H1 (cell line): ENCODE data around the gene TELO2. TPM values are rescaled to one million over a fixed set of nuclear protein-coding genes. Genes with fewer than 3 reads are reported as not detected.
A peak's percentile ranks its signal among the peaks of the same experiment; 100 is the strongest.

Experiments
- ASH2L ChIP-seq: fragments of 200-600, 300-600 bp; sonication (generic); IDR thresholded peaks from one replicate; pipeline ENCODE4 v1.7.1; 2017; ENCODE audit warnings: low read length
- BACH1 ChIP-seq: IDR thresholded peaks from 2 replicates; pipeline ENCODE4 v1.6.1; 2012; ENCODE audit warnings: low read length, improper control_type of control experiment
- BCL11A ChIP-seq, 2 experiments: IDR thresholded peaks; one replicate each; pipeline ENCODE4 v1.6.1; 2011; ENCODE audit warnings: low read depth in 2 of 2, low read length in 2 of 2, mild to moderate bottlenecking in 2 of 2
- CREB1 ChIP-seq: IDR thresholded peaks from 2 replicates; pipeline ENCODE4 v1.6.1; 2012; ENCODE audit warnings: inconsistent platforms
- CTBP2 ChIP-seq: IDR thresholded peaks from 2 replicates; pipeline ENCODE4 v1.7.0; 2011; ENCODE audit warnings: borderline replicate concordance, mild to moderate bottlenecking, moderate library complexity, mixed read lengths, low read length; ENCODE audit not compliant: insufficient read depth, insufficient read length
- EGR1 ChIP-seq: IDR thresholded peaks from 2 replicates; pipeline ENCODE4 v1.6.1; 2011; ENCODE audit warnings: low read depth, low read length, borderline replicate concordance
- EP300 ChIP-seq, 2 experiments: IDR thresholded peaks; 1 replicate in 1 of 2; 2 replicates in 1 of 2; pipeline ENCODE4 v1.6.1; 2011 to 2012; ENCODE audit warnings: low read depth in 2 of 2, low read length in 2 of 2, mild to moderate bottlenecking in 2 of 2, borderline replicate concordance in 1 of 2, inconsistent platforms in 1 of 2, moderate library complexity in 1 of 2
- GABPA ChIP-seq: IDR thresholded peaks from 2 replicates; pipeline ENCODE4 v1.6.1; 2011; ENCODE audit warnings: mild to moderate bottlenecking, low read length, moderate library complexity, borderline replicate concordance; ENCODE audit not compliant: insufficient read depth
- HDAC2 ChIP-seq, 2 experiments: fragments of 300-600 bp in 1 of 2; sonication (generic) in 1 of 2; IDR thresholded peaks; 2 replicates each; pipeline ENCODE4 v1.6.1; 2011 to 2012; ENCODE audit warnings: low read depth in 2 of 2, low read length in 2 of 2, mild to moderate bottlenecking in 2 of 2, moderate library complexity in 2 of 2, borderline replicate concordance in 1 of 2, inconsistent platforms in 1 of 2
- JUN ChIP-seq: IDR thresholded peaks from 2 replicates; pipeline ENCODE4 v1.6.1; 2011; ENCODE audit warnings: low read depth, mild to moderate bottlenecking, improper control_type of control experiment, low read length
- KDM4A ChIP-seq: IDR thresholded peaks from one replicate; pipeline ENCODE4 v1.7.1; 2012; ENCODE audit warnings: low read depth, mild to moderate bottlenecking, moderate library complexity, low read length, inconsistent platforms; ENCODE audit not compliant: severe bottlenecking
- MAX ChIP-seq: IDR thresholded peaks from 2 replicates; pipeline ENCODE4 v1.6.1; 2012; ENCODE audit warnings: inconsistent platforms
- NRF1 ChIP-seq: IDR thresholded peaks from 2 replicates; pipeline ENCODE4 v1.6.1; 2011; ENCODE audit warnings: mild to moderate bottlenecking, low read depth, low read length, improper control_type of control experiment
- POLR2A ChIP-seq, 2 experiments: IDR thresholded peaks; 1 replicate in 1 of 2; 2 replicates in 1 of 2; pipeline ENCODE4 v1.6.1; 2011; ENCODE audit warnings: low read depth in 2 of 2, low read length in 2 of 2, mild to moderate bottlenecking in 2 of 2; ENCODE audit errors: control extremely low read depth in 1 of 2
- SAP30 ChIP-seq: fragments of 300-600 bp; sonication (generic); IDR thresholded peaks from 2 replicates; pipeline ENCODE4 v1.7.1; 2012; ENCODE audit warnings: low read length, moderate library complexity, mild to moderate bottlenecking, inconsistent platforms; ENCODE audit not compliant: insufficient read depth, insufficient replicate concordance
- SIN3A ChIP-seq, 2 experiments: IDR thresholded peaks in 1 of 2; conservative IDR thresholded peaks in 1 of 2; 2 replicates each; pipeline ENCODE4 v1.6.1; 2011 to 2012; ENCODE audit warnings: low read length in 2 of 2, improper control_type of control experiment in 1 of 2, low read depth in 1 of 2, mild to moderate bottlenecking in 1 of 2
- SP1 ChIP-seq: IDR thresholded peaks from 2 replicates; pipeline ENCODE4 v1.6.1; 2011; ENCODE audit warnings: low read depth, low read length
- SP4 ChIP-seq: IDR thresholded peaks from 2 replicates; pipeline ENCODE4 v1.6.1; 2012; ENCODE audit warnings: low read length, inconsistent platforms
- TAF1 ChIP-seq: IDR thresholded peaks from 2 replicates; pipeline ENCODE4 v1.6.1; 2011; ENCODE audit warnings: mild to moderate bottlenecking, low read depth, low read length
- polyA plus RNA-seq, 7 experiments: library from polyadenylated mRNA; depleted of rRNA in 3 of 7; stranded (reverse) in 5 of 7; unstranded in 2 of 7; fragments of >200 nt in 5 of 7; fragments of 200-250 nt in 2 of 7; gene quantifications; 1 replicate in 5 of 7; 2 replicates in 1 of 7; 4 replicates in 1 of 7; pipeline versions ENCODE4 v1.2.1 to v1.2.3, GENCODE V29; 2011 to 2013; ENCODE audit warnings: missing spikeins in 2 of 7, mixed read lengths in 2 of 7
- total RNA-seq: library from RNA; stranded (reverse); fragmentation: NEBNext Ultra II Directional; extraction: Animal tissue kit (Norgen Biotek cat#: 25700); gene quantifications from 2 replicates; pipeline ENCODE4 v1.2.1, GENCODE V29; 2021

TELO2 gene
- total and polyA plus RNA-seq, 2 of the 8 experiments (the other 6 are each of a cell fraction or from before 2014, with no cell fraction given): 39.3 to 64.8 TPM

GRCh38 chr16:1492923-1493745 lies at the start of gene TELO2 (continued):
- TF ChIP-seq SIN3A (conservative IDR thresholded peaks at IDR 0.05 in 1 of 2, IDR thresholded peaks at IDR 0.05 in 1 of 2; ENCODE audit: low read depth in 1 of 2, low read length in 2 of 2) (peak in 1 of 2 experiments; percentile 84; a peak in 2 of 4 replicates), EP300 (IDR thresholded peaks at IDR 0.05; ENCODE audit: borderline replicate concordance in 1 of 2, low read depth in 2 of 2, low read length in 2 of 2) (peak in 1 of 2 experiments; percentile 98; a peak in 1 of 3 replicates), SAP30 (peak; percentile 42), NRF1 (peak; percentile 58), TAF1 (peak; percentile 84), SP1 (peak; percentile 9; the same call in 1 of the 2 replicates), KDM4A (peak; percentile 47), EGR1 (no peak), JUN (no peak), POLR2A (IDR thresholded peaks at IDR 0.05; ENCODE audit: control extremely low read depth in 1 of 2, low read depth in 2 of 2, low read length in 2 of 2) (peak in 1 of 2 experiments; percentile 66; a peak in 1 of 3 replicates), SP4 (0 out of 2 replicates have a peak, but pooled peaks have one; percentile 40), BCL11A (IDR thresholded peaks at IDR 0.05; ENCODE audit: low read depth in 2 of 2, low read length in 2 of 2) (no peak), BACH1 (no peak), CTBP2 (no peak), CREB1 (peak; percentile 46), ASH2L (peak; percentile 45), HDAC2 (IDR thresholded peaks at IDR 0.05; ENCODE audit: borderline replicate concordance in 1 of 2, low read depth in 2 of 2, low read length in 2 of 2) (0 out of 4 replicates have a peak, but pooled peaks of 1 of the 2 experiments have one; percentile 68), MAX (peak; percentile 92), GABPA (0 out of 2 replicates have a peak, but pooled peaks have one; percentile 27)
